Lower leg skin (tissue), 4 donors: Measurements from ENCODE around the gene ATF7. TPM values are rescaled to one million over a fixed set of nuclear protein-coding genes. Genes with fewer than 3 reads are reported as not detected.
A peak's percentile ranks its signal among the peaks of the same experiment; 100 is the strongest.

Source experiments
- DNase-seq, 2 donors: peaks; one replicate each; pipeline ENCODE4 v3.0.0-alpha.2; 2019; ENCODE audit warnings: low spot score in 2 of 2
- H3K4me3 ChIP-seq: fragments of 200-600 bp; sonication (generic); 2 replicates; pipeline ENCODE4 v1.5.1; 2017; ENCODE audit warnings: mild to moderate bottlenecking, low read depth; ENCODE audit not compliant: poor library complexity, severe bottlenecking
- CTCF ChIP-seq, 3 donors: fragments of 450-650 bp; IDR thresholded peaks; one replicate each; pipeline ENCODE4 v1.5.1; 2016; ENCODE audit warnings: antibody characterized with exemption in 3 of 3, mild to moderate bottlenecking in 3 of 3, moderate library complexity in 2 of 3
- POLR2A ChIP-seq, 2 donors: fragments of 450-650 bp; IDR thresholded peaks; one replicate each; pipeline ENCODE4 v1.6.1; 2016 to 2017; ENCODE audit warnings: antibody characterized with exemption in 2 of 2, mild to moderate bottlenecking in 1 of 2, moderate library complexity in 1 of 2
- WGBS, 2 donors: methylation state at CpG; one replicate each; pipeline ENCODE4 v1.1.5; 2018; 5-methylcytosine and 5-hydroxymethylcytosine counted together
- intact Hi-C: fragments of 100-400 bp; cut with DNase I; formaldehyde crosslinking; loops from one replicate; pipeline ENCODE4 v1.15.0; 2023; ENCODE audit warnings: low total_unique reads
- total RNA-seq, 4 donors: library from RNA; depleted of rRNA; stranded (reverse); fragments of >200 nt; gene quantifications; one replicate each; pipeline ENCODE4 v1.1.0, GENCODE V29; 2016

The ATF7 gene
- total RNA-seq = 10 to 100 TPM; 25.1 to 34.4 (median 29.0) TPM

- DNase-seq = peak; percentile 97 to 100
- 1% methylated on average over 47 to 48 of the region's 48 CpGs for WGBS, 2 donors
- TF ChIP-seq CTCF (IDR thresholded peaks at IDR 0.05) (peak in 1 of 3 donors; percentile 57), POLR2A (IDR thresholded peaks at IDR 0.05) (no peak)
These were observed at the start of gene ATF7 for GRCh38 chr12:53625946-53626701. ATF7 (minus strand) TSS chr12:53626382; CDS start chr12:53601000, 25,382 bp downstream.

GRCh38 chr12:53674977-53675700 is 49.0 kb upstream of the ATF7 start:
- no peak for DNase-seq
- intact Hi-C loops = loop anchor here (5.0 to 10.0 kb wide), 2 partner anchors 50 to 133 kb away; partner anchors contain the start of gene ATF7
- WGBS, 2 donors = 24 to 31% methylated on average over 8 of the region's 8 CpGs
- TF ChIP-seq CTCF (IDR thresholded peaks at IDR 0.05) = no peak
- no peak for TF ChIP-seq POLR2A (IDR thresholded peaks at IDR 0.05)
- H3K4me3 ChIP-seq = peak overlapping the region; percentile 36

More at GRCh38 chr12:53625946-53626701, at the start of gene ATF7:
- peak within 1 kb of the TSS; percentile 56 for H3K4me3 ChIP-seq
- intact Hi-C loops = loop anchor here (10.0 kb wide), 1 partner anchor 49 kb away; the partner anchor contains the start of gene ATP5MC2

GRCh38 chr12:53670971-53671370 is 44.8 kb upstream of the ATF7 start:
- no peak overlapping the region for H3K4me3 ChIP-seq
- intact Hi-C loops = loop anchor here (10.0 kb wide), 1 partner anchor 46 kb away; the partner anchor contains the start of gene ATF7
- no peak for DNase-seq
- TF ChIP-seq CTCF (IDR thresholded peaks at IDR 0.05) (no peak), POLR2A (IDR thresholded peaks at IDR 0.05) (no peak)

- no peak overlapping the region for H3K4me3 ChIP-seq
- TF ChIP-seq CTCF (IDR thresholded peaks at IDR 0.05) (no peak), POLR2A (IDR thresholded peaks at IDR 0.05) (no peak)
- intact Hi-C loops = loop anchor here (10.0 kb wide), 1 partner anchor 46 kb away; the partner anchor contains the start of gene ATF7
- no peak for DNase-seq
- WGBS, 2 donors = 81 to 85% methylated on average over 7 of the region's 7 CpGs
These were observed 44.1 kb upstream of the ATF7 start for GRCh38 chr12:53670308-53670707.

GRCh38 chr12:53667080-53667479 is 40.9 kb upstream of the ATF7 start:
- WGBS, 2 donors = 83 to 88% methylated on average over 2 of the region's 2 CpGs
- H3K4me3 ChIP-seq = no peak overlapping the region
- no peak for DNase-seq
- TF ChIP-seq CTCF (IDR thresholded peaks at IDR 0.05) = no peak
- TF ChIP-seq POLR2A (IDR thresholded peaks at IDR 0.05) = no peak
- intact Hi-C loops = no loop called here
